ENCODE results near the gene GLI3. TPM values are rescaled to one million over a fixed set of nuclear protein-coding genes. Genes with fewer than 3 reads are reported as not detected.
A peak's percentile ranks its signal among the peaks of the same experiment; 100 is the strongest.

Gene GLI3
- total and polyA plus RNA-seq, 2 experiments from 2014 or later, result 15.2 to 27.9 TPM

DNA sequence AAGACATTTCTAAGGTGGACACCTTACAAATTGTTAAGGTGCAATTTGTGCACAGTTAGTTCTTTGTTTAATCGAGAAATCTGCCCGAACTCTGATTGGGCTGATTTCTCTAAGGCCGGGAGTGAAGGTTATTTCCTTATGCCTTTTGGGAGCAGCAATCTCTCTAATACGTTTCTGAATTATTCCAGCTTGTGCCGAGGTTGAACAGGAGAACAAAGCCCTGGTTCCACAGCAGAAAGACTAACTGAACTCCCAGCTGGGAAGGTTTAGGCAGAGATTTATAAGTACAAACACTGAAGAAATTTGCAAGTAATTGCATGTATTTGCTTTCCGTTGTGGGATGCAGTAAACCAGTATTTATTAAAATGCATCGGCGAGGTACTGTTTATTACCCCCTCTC, 116.8 kb downstream of the GLI3 start:
- TF ChIP-seq, protein P1, sequence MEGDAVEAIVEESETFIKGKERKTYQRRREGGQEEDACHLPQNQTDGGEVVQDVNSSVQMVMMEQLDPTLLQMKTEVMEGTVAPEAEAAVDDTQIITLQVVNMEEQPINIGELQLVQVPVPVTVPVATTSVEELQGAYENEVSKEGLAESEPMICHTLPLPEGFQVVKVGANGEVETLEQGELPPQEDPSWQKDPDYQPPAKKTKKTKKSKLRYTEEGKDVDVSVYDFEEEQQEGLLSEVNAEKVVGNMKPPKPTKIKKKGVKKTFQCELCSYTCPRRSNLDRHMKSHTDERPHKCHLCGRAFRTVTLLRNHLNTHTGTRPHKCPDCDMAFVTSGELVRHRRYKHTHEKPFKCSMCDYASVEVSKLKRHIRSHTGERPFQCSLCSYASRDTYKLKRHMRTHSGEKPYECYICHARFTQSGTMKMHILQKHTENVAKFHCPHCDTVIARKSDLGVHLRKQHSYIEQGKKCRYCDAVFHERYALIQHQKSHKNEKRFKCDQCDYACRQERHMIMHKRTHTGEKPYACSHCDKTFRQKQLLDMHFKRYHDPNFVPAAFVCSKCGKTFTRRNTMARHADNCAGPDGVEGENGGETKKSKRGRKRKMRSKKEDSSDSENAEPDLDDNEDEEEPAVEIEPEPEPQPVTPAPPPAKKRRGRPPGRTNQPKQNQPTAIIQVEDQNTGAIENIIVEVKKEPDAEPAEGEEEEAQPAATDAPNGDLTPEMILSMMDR (IDR thresholded peaks at IDR 0.05; ENCODE audit: low read depth, low read length), result no peak
- peaks cover 69% of the 10 kb centered on the region for H3K4me1 ChIP-seq (ENCODE audit: low read depth)
- H3K36me3 ChIP-seq, result no peaks in the 10 kb centered on the region
- H3K27ac ChIP-seq, result no peak overlapping the region
- no peak overlapping the region for H3K4me3 ChIP-seq
- H3K9me3 ChIP-seq (ENCODE audit: low read depth), result no peaks in the 10 kb centered on the region
- no peak for DNase-seq (ENCODE audit: low read depth in 1 of 2, low spot score in 1 of 2)
- no peaks in the 10 kb centered on the region for H3K27me3 ChIP-seq

DNA sequence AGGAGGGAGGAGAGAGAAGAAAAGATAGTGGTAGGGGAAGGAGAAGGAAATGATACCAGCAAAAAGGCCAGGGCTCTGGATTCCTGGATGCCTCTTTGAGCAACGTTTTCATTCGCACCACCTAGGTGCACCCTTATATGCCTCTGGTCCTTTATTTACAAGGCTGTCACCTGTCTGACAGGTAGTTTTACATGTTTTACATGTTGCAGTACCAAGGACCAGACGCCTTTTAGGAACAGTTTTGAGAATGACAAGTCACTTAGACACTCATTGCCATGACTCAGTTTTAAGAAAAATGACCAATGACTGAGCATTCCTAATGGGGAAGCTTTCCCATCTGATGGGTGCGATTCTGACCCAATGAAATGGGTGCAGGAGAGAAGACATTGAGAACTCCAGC, 119.8 kb downstream of the GLI3 start:
- Histone ChIP-seq H3K4me3 (no peak overlapping the region), H3K36me3 (no peaks in the 10 kb centered on the region), H3K27ac (peak overlapping the region; percentile 49), H3K9me3 (ENCODE audit: low read depth) (no peaks in the 10 kb centered on the region), H3K27me3 (no peaks in the 10 kb centered on the region), H3K4me1 (ENCODE audit: low read depth) (peaks cover 43% of the 10 kb centered on the region)
- TF ChIP-seq, protein P1 (IDR thresholded peaks at IDR 0.05; ENCODE audit: low read depth, low read length), result no peak
- no peak for DNase-seq (ENCODE audit: low read depth in 1 of 2, low spot score in 1 of 2)

DNA sequence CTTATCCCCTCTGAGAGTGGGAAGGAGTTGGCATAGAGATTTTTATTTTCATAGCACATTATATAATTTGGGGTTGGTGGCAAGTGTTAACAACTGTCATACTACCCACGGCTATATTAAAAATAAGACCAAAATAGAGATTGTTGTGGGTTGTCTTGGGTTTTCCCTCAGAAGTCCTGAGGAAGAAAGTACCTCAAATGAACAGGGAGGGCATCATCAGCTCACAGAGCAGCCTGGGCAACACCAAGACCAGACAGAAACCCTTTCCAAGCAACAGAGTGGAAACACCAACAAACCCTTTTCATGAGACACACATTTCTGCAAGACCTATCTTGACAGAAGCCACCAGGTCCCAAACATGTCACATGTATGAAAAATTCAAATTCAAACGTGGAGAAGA, 121.2 kb downstream of the GLI3 start:
- TF ChIP-seq, protein P1 (IDR thresholded peaks at IDR 0.05; ENCODE audit: low read depth, low read length), result no peak
- H3K27me3 ChIP-seq, result no peaks in the 10 kb centered on the region
- no peak overlapping the region for H3K4me3 ChIP-seq
- DNase-seq (ENCODE audit: low read depth in 1 of 2, low spot score in 1 of 2), result no peak
- H3K27ac ChIP-seq, result no peak overlapping the region
- H3K9me3 ChIP-seq (ENCODE audit: low read depth), result no peaks in the 10 kb centered on the region
- H3K36me3 ChIP-seq, result no peaks in the 10 kb centered on the region
- peaks cover 42% of the 10 kb centered on the region for H3K4me1 ChIP-seq (ENCODE audit: low read depth)

DNA sequence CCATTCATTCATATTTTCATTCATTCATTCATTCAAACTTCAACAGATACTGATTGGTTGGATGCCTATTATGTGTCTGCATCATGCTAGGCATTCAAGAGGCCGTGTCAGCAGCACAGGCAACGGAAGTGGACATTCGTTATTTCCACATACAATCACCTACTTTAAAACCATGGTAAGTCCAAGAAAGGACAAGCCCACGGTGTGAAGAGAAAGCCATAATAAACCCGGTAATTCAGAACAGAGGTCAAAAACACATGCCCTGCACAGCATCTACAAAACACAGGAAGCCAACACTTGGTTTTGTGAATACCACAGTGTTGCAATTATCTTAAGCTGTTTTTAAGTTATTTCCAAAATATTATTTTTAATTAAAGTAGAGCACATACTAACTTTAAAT, 126.7 kb downstream of the GLI3 start:
- no peaks in the 10 kb centered on the region for H3K27me3 ChIP-seq
- TF ChIP-seq, protein P1 (IDR thresholded peaks at IDR 0.05; ENCODE audit: low read depth, low read length), result no peak
- H3K4me3 ChIP-seq, result no peak overlapping the region
- no peaks in the 10 kb centered on the region for H3K9me3 ChIP-seq (ENCODE audit: low read depth)
- peaks cover 43% of the 10 kb centered on the region for H3K4me1 ChIP-seq (ENCODE audit: low read depth)
- no peaks in the 10 kb centered on the region for H3K36me3 ChIP-seq
- no peak overlapping the region for H3K27ac ChIP-seq
- DNase-seq (ENCODE audit: low read depth in 1 of 2, low spot score in 1 of 2), result no peak

DNA sequence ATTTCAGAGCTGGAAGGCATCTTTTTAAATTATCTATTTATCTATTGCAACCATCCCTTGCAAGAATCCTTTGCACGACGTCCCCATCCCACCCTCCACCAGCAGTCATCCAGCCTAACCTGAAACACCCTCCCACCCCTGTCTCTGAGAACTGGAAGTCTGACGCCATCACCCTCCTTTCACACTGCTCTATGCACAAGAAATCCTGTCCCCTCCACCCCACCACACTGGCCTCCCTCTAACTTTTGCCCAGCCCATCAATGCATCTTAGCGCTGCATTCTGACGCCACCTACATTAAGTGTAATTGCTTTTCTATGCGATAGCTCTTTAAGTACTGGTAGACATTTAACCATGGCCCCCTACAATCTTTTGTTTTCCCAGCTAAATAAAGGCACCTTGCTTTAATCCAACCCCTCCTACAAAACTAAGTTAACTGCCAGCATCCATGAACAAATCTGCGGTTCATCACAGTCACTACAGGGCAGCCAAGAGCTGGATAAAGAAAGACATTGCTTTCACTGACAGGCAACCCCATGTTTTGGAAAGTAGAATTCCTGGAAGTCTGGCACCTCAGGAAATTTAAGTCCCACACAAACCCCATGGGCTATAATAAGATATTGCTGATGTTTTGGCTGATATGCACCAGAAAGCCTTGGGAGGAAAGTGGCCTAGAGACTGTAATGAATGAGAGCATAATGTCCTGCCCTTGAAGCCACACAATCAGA, 128.0 kb downstream of the GLI3 start:
- H3K4me3 ChIP-seq, result no peak overlapping the region
- H3K4me1 ChIP-seq (ENCODE audit: low read depth), result peaks cover 42% of the 10 kb centered on the region
- no peaks in the 10 kb centered on the region for H3K27me3 ChIP-seq
- TF ChIP-seq, protein P1 (IDR thresholded peaks at IDR 0.05; ENCODE audit: low read depth, low read length), result no peak
- no peak for DNase-seq (ENCODE audit: low read depth in 1 of 2, low spot score in 1 of 2)
- no peaks in the 10 kb centered on the region for H3K36me3 ChIP-seq
- no peaks in the 10 kb centered on the region for H3K9me3 ChIP-seq (ENCODE audit: low read depth)
- no peak overlapping the region for H3K27ac ChIP-seq
